ENCODE measurements around the gene AMOTL1.

GRCh38 chr11:94866231-94866822 is 98.2 kb downstream of the AMOTL1 start:
- TF ChIP-seq ZNF384 (IDR thresholded peaks at IDR 0.05) (no peak), FOXM1 (IDR thresholded peaks at IDR 0.05; ENCODE audit: borderline replicate concordance) (no peak), FOXK2 (IDR thresholded peaks at IDR 0.05) (no peak), BHLHE40 (IDR thresholded peaks at IDR 0.05; ENCODE audit: borderline replicate concordance) (no peak), CTBP1 (IDR thresholded peaks at IDR 0.05; ENCODE audit: borderline replicate concordance) (no peak), SP1 (IDR thresholded peaks at IDR 0.05) (no peak), FOXA1 (IDR thresholded peaks at IDR 0.05) (no peak), NFRKB (IDR thresholded peaks at IDR 0.05) (no peak)
